GM10248 (cell line): ENCODE measurements around the gene WASHC4.

Experiments used
- CTCF ChIA-PET: fragments of 300-600 bp; sonication (Branson Sonifier 250); formaldehyde crosslinking; extraction: SDS; loops from one replicate; lab custom pipeline; 2021; ENCODE audit warnings: antibody characterized with exemption; lab: Yijun Ruan, JAX
- POLR2A ChIA-PET: fragments of 350-650 bp; sonication (Branson Sonifier 250); formaldehyde crosslinking; extraction: SDS; loops from one replicate; lab custom pipeline; 2020; ENCODE audit warnings: antibody characterized with exemption; lab: Yijun Ruan, JAX
- DNase-seq: peaks from one replicate; pipeline ENCODE4 v3.0.0; 2012; ENCODE audit errors: extremely low spot score
- CTCF ChIP-seq: IDR thresholded peaks from 2 replicates; pipeline ENCODE4 v1.5.1; 2012; ENCODE audit warnings: mild to moderate bottlenecking, low read depth; ENCODE audit errors: extremely low read depth, missing control alignments, control extremely low read depth

WASHC4 gene

GRCh38 chr12:105141320-105141922 is 33.9 kb downstream of the WASHC4 start:
- POLR2A ChIA-PET = no interaction called here
- CTCF ChIA-PET = no interaction called here
- DNase-seq = no peak
- no peak for TF ChIP-seq CTCF

- TF ChIP-seq CTCF = no peak
- POLR2A ChIA-PET = no interaction called here
- DNase-seq = no peak
- CTCF ChIA-PET = no interaction called here
Observed at GRCh38 chr12:105142259-105142658, 34.7 kb downstream of the WASHC4 start.

GRCh38 chr12:105156260-105156659 is 48.7 kb downstream of the WASHC4 start:
- TF ChIP-seq CTCF = no peak
- ChIA-PET POLR2A (no interaction called here), CTCF (no interaction called here)
- no peak for DNase-seq

- no peak for DNase-seq
- TF ChIP-seq CTCF = no peak
- ChIA-PET POLR2A (no interaction called here), CTCF (no interaction called here)
Observed at GRCh38 chr12:105157606-105158005, 50.1 kb downstream of the WASHC4 start.

GRCh38 chr12:105158876-105159275 is 51.3 kb downstream of the WASHC4 start:
- TF ChIP-seq CTCF = no peak
- DNase-seq = no peak
- CTCF ChIA-PET = no interaction called here
- POLR2A ChIA-PET = no interaction called here

GRCh38 chr12:105162174-105162573 is 54.6 kb downstream of the WASHC4 start:
- ChIA-PET POLR2A (no interaction called here), CTCF (interaction anchor here (1.0 to 1.4 kb wide), 2 partner anchors 9 to 30 kb away, joined by 3 to 4 read pairs; no protein-coding TSS in a partner anchor)
- TF ChIP-seq CTCF = no peak
- no peak for DNase-seq
